Peyer's patch (tissue), 4 donors: Measurements from ENCODE around the gene CAMSAP3. TPM values are rescaled to one million over a fixed set of nuclear protein-coding genes. Genes with fewer than 3 reads are reported as not detected.

ENCODE experiments used
- DNase-seq, 3 donors: peaks; one replicate each; pipeline ENCODE4 v3.0.0-alpha.2; 2017 to 2019
- H3K27ac ChIP-seq, 4 donors: fragments of 200-600 bp; sonication (generic); one replicate each; pipeline ENCODE4 v1.5.1; 2016 to 2019
- H3K27me3 ChIP-seq, 2 donors: fragments of 200-600 bp; sonication (generic); one replicate each; pipeline ENCODE4 v1.5.1; 2019
- H3K36me3 ChIP-seq, 3 donors: fragments of 200-600 bp; sonication (generic); one replicate each; pipeline ENCODE4 v1.5.1; 2016 to 2019
- H3K4me1 ChIP-seq, 4 donors: fragments of 200-600 bp; sonication (generic); one replicate each; pipeline ENCODE4 v1.5.1; 2016 to 2019
- H3K4me3 ChIP-seq, 4 donors: fragments of 200-600 bp; sonication (generic); 1 replicate in 3 of 4; 2 replicates in 1 of 4; pipeline ENCODE4 v1.5.1; 2016 to 2019; ENCODE audit warnings: mild to moderate bottlenecking in 1 of 4
- H3K9me3 ChIP-seq, 4 donors: fragments of 200-600 bp; sonication (generic); one replicate each; pipeline ENCODE4 v1.5.1; 2016 to 2019; ENCODE audit warnings: mild to moderate bottlenecking in 1 of 4
- CTCF ChIP-seq, 6 experiments: fragments of 450-650 bp in 4 of 6; fragments of 200-600 bp in 2 of 6; sonication (generic) in 1 of 6; IDR thresholded peaks; one replicate each; pipeline ENCODE4 v1.5.1; 2017 to 2019; ENCODE audit warnings: antibody characterized with exemption in 6 of 6, mild to moderate bottlenecking in 3 of 6, moderate library complexity in 1 of 6
- POLR2A ChIP-seq, 2 donors: fragments of 450-650 bp; IDR thresholded peaks; one replicate each; pipeline ENCODE4 v1.5.1; 2017; ENCODE audit warnings: antibody characterized with exemption in 2 of 2, mild to moderate bottlenecking in 2 of 2, moderate library complexity in 2 of 2
- total RNA-seq, 4 donors: library from RNA; depleted of rRNA; stranded (reverse); fragments of >200 nt; gene quantifications; one replicate each; pipeline ENCODE4 v1.1.0, GENCODE V29; 2016

The CAMSAP3 gene
- total RNA-seq, 4 donors from 2014 or later: 24.8 to 71.7 (median 60.3) TPM

DNA sequence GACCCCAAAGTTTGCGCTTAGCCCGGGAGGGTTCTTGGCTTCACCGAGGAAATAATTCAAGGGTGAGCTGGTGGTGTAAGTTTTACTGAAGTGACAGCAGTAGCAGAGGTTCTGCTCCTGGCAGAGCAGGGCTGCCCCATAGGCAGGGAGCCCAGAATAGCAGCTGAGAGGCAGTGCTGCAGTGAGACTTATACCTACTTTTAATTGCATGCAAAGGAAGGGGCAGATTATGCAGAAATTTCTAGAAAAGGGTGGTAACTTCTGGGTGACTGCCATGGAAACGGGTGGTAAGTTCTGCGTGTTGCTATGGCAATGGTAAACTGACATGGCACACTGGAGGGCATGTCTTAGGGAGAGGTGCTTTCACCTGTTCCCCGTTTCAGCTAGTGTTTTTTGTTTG is 17.5 kb upstream of the CAMSAP3 start:
- Histone ChIP-seq H3K27me3 (no peaks in the 10 kb centered on the region), H3K36me3 (no peaks in the 10 kb centered on the region), H3K4me3 (no peak overlapping the region), H3K9me3 (no peaks in the 10 kb centered on the region), H3K4me1 (no peaks in the 10 kb centered on the region), H3K27ac (no peak overlapping the region)
- DNase-seq: no peak
- no peak for TF ChIP-seq POLR2A (IDR thresholded peaks at IDR 0.05)
- no peak for TF ChIP-seq CTCF (IDR thresholded peaks at IDR 0.05)

- H3K9me3 ChIP-seq: no peaks in the 10 kb centered on the region
- H3K27ac ChIP-seq: no peak overlapping the region
- no peaks in the 10 kb centered on the region for H3K27me3 ChIP-seq
- TF ChIP-seq CTCF (IDR thresholded peaks at IDR 0.05): no peak
- TF ChIP-seq POLR2A (IDR thresholded peaks at IDR 0.05): no peak
- no peak overlapping the region for H3K4me3 ChIP-seq
- no peaks in the 10 kb centered on the region for H3K36me3 ChIP-seq
- no peak for DNase-seq
- no peaks in the 10 kb centered on the region for H3K4me1 ChIP-seq
Observed at GRCh38 chr19:7579182-7579581, 16.5 kb upstream of the CAMSAP3 start.

GRCh38 chr19:7582446-7582845 is 13.2 kb upstream of the CAMSAP3 start:
- Histone ChIP-seq H3K27ac (no peak overlapping the region), H3K4me1 (no peaks in the 10 kb centered on the region), H3K4me3 (no peak overlapping the region), H3K27me3 (no peaks in the 10 kb centered on the region), H3K36me3 (no peaks in the 10 kb centered on the region), H3K9me3 (no peaks in the 10 kb centered on the region)
- TF ChIP-seq POLR2A (IDR thresholded peaks at IDR 0.05): no peak
- TF ChIP-seq CTCF (IDR thresholded peaks at IDR 0.05): no peak
- DNase-seq: no peak

DNA sequence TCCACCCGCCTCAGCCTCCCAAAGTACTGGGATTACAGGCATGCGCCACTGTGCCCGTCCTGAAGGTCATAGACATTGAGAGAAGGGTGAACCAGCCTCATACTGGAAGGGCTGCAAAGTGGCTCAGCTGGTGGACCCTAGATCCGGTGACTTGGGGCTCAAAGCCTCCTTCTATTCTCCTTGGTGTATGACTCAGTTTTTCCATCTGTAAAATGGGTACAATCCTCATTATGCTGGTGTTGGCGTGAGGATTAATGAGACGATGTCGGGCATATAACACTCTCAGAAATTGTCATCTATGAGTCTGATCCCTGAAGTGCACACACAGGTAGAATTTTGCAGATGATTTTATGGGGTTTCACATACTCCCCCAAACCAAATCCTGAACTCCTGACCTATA is 5.8 kb upstream of the CAMSAP3 start:
- no peak overlapping the region for H3K27ac ChIP-seq
- TF ChIP-seq CTCF (IDR thresholded peaks at IDR 0.05): no peak
- no peak for TF ChIP-seq POLR2A (IDR thresholded peaks at IDR 0.05)
- no peaks in the 10 kb centered on the region for H3K4me1 ChIP-seq
- H3K27me3 ChIP-seq: no peaks in the 10 kb centered on the region
- no peaks in the 10 kb centered on the region for H3K36me3 ChIP-seq
- no peak overlapping the region for H3K4me3 ChIP-seq
- no peaks in the 10 kb centered on the region for H3K9me3 ChIP-seq
- no peak for DNase-seq

GRCh38 chr19:7590256-7590655 is 5.4 kb upstream of the CAMSAP3 start:
- H3K4me1 ChIP-seq: no peaks in the 10 kb centered on the region
- H3K9me3 ChIP-seq: no peaks in the 10 kb centered on the region
- TF ChIP-seq CTCF (IDR thresholded peaks at IDR 0.05) (no peak), POLR2A (IDR thresholded peaks at IDR 0.05) (no peak)
- H3K4me3 ChIP-seq: no peak overlapping the region
- no peak overlapping the region for H3K27ac ChIP-seq
- no peaks in the 10 kb centered on the region for H3K36me3 ChIP-seq
- no peaks in the 10 kb centered on the region for H3K27me3 ChIP-seq
- DNase-seq: no peak
